Cardiac septum (tissue), 1 donor: ENCODE measurements around the gene RUBCN. TPM values are rescaled to one million over a fixed set of nuclear protein-coding genes. Genes with fewer than 3 reads are reported as not detected.
"Not testable (repeated sequence)": the region's sequence is repeated elsewhere in the genome, so short reads cannot be mapped to it uniquely, and the experiment has no call there.

Source experiments
- DNase-seq: peaks from one replicate; pipeline ENCODE4 v3.0.0-alpha.2; 2020; ENCODE audit warnings: low spot score
- intact Hi-C: fragments of 100-400 bp; cut with DNase I; formaldehyde crosslinking; loops from one replicate; pipeline ENCODE4 v1.14.0; 2022
- total RNA-seq: library from RNA; stranded (reverse); fragmentation: NEBNext Ultra II Directional; extraction: Animal tissue kit (Norgen Biotek cat#: 25700); gene quantifications from one replicate; pipeline ENCODE4 v1.2.1, GENCODE V29; 2021
- donor health status: DM: no; HTN: no; CAD: no.

The RUBCN gene
- total RNA-seq, 1 donor from 2014 or later = 41.0 TPM

DNA sequence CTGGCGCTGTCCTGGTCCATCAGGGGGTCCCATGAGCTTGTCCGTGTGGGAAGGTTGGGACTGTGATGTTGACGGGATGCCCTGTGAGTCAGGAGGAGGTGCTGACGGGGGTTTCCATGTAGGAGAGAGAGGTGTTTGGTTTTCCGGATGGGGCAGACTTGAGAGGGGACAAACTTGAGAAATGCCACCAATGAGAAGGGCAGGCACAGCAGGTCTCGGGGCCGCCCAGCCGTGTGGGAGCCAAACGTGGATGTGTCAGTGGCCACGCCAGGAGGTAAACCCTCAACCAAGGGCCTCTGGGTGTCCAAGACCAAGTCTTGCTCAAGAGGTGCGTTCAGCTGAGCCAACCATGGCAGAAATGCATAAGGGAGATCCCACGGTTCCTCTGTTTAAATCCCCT lies 105.9 kb downstream of the RUBCN start:
- DNase-seq, intact Hi-C loops: not testable (repeated sequence)

DNA sequence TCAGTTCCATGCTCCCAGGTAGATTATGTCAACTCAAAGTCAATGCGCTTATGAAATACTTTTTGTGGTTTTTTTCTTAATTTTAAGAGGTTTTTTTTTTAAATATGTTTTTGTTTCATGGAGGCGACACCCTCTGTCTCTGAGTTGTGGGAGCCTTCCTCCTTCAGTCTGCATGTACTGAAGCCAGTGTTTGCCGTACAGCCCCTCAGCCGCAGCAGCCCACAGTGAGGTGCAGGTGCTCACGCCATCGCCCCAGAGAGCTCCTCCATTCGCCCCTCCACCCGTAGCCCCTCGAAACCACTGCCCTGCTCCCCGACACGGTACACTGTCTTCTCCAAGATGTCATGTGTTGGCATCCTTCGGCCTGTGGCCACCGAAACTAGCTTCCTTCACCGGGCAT lies 107.4 kb downstream of the RUBCN start:
- DNase-seq, intact Hi-C loops: not testable (repeated sequence)

GRCh38 chr3:197627772-197628523 lies 108.8 kb downstream of the RUBCN start:
- intact Hi-C loops = not testable (repeated sequence)
- DNase-seq = peak; percentile 96

GRCh38 chr3:197627158-197627771 lies 109.4 kb downstream of the RUBCN start:
- DNase-seq, intact Hi-C loops: not testable (repeated sequence)

- DNase-seq, intact Hi-C loops: not testable (repeated sequence)
These were observed 110.1 kb downstream of the RUBCN start for GRCh38 chr3:197626404-197627157.

GRCh38 chr3:197621478-197621877 lies 115.2 kb downstream of the RUBCN start:
- DNase-seq, intact Hi-C loops: not testable (repeated sequence)

Other genes with a start within 250 kb of the RUBCN start
- 61.4 TPM for gene BDH1, start 180.9 kb downstream of the RUBCN start, total RNA-seq
- gene FYTTD1, start 13.0 kb upstream of the RUBCN start, total RNA-seq = 87.5 TPM
- gene LRCH3, start 54.4 kb upstream of the RUBCN start, total RNA-seq = 27.6 TPM
- 563 TPM for gene RPL35A, start 213.3 kb upstream of the RUBCN start, total RNA-seq
- gene LMLN, start 223.3 kb upstream of the RUBCN start, total RNA-seq = 10.1 TPM